HepG2 (cell line): ENCODE measurements around the gene CHN1. TPM values are rescaled to one million over a fixed set of nuclear protein-coding genes. Genes with fewer than 3 reads are reported as not detected.
A peak's percentile ranks its signal among the peaks of the same experiment; 100 is the strongest.

Source experiments
- ASH2L ChIP-seq: fragments of 300-600, 200-600 bp; sonication (generic); IDR thresholded peaks from 2 replicates; pipeline ENCODE4 v1.7.0; 2017; ENCODE audit warnings: low read depth, mild to moderate bottlenecking, moderate library complexity, mixed read lengths, low read length; ENCODE audit not compliant: insufficient read length
- BRD4 ChIP-seq: sonication (generic); formaldehyde crosslinking; IDR thresholded peaks from 2 replicates; pipeline ENCODE4 v1.4.0; 2020; ENCODE audit warnings: missing genetic modification reagents
- CREBL2 ChIP-seq: sonication (generic); formaldehyde crosslinking; IDR thresholded peaks from 2 replicates; pipeline ENCODE4 v1.8.1; 2023; ENCODE audit warnings: missing genetic modification reagents, mild to moderate bottlenecking, borderline replicate concordance
- DRAP1 ChIP-seq: IDR thresholded peaks from 2 replicates; pipeline ENCODE4 v1.6.1; 2016; ENCODE audit warnings: missing genetic modification reagents, missing compliant biosample characterization
- EP300 ChIP-seq, 3 experiments: sonication (generic) in 1 of 3; formaldehyde crosslinking in 1 of 3; IDR thresholded peaks; 2 replicates each; pipeline versions ENCODE4 v1.5.1 to v1.6.1; 2011 to 2020; ENCODE audit warnings: low read depth in 2 of 3, low read length in 2 of 3, borderline replicate concordance in 1 of 3, improper control_type of control experiment in 1 of 3, mild to moderate bottlenecking in 1 of 3, missing genetic modification reagents in 1 of 3, moderate library complexity in 1 of 3
- FOXA1 ChIP-seq, 2 experiments: fragments of 450-650 bp in 1 of 2; sonication (generic) in 1 of 2; formaldehyde crosslinking in 1 of 2; IDR thresholded peaks; 2 replicates each; pipeline versions ENCODE4 v1.4.0 to v1.6.1; 2016 to 2020; ENCODE audit warnings: missing genetic modification reagents in 1 of 2
- GATAD1 ChIP-seq: IDR thresholded peaks from 2 replicates; pipeline ENCODE4 v1.6.1; 2016; ENCODE audit warnings: missing genetic modification reagents, missing compliant biosample characterization
- HINFP ChIP-seq: sonication (generic); formaldehyde crosslinking; IDR thresholded peaks from 2 replicates; pipeline ENCODE4 v1.4.0; 2020; ENCODE audit warnings: low read depth, mild to moderate bottlenecking, missing genetic modification reagents
- KDM5B ChIP-seq: sonication (generic); formaldehyde crosslinking; IDR thresholded peaks from 2 replicates; pipeline ENCODE4 v1.4.0; 2020; ENCODE audit warnings: missing genetic modification reagents, mild to moderate bottlenecking, borderline replicate concordance
- RAD21 ChIP-seq: fragments of 450-650 bp; formaldehyde crosslinking; IDR thresholded peaks from 2 replicates; pipeline ENCODE4 v1.5.0; 2020; ENCODE audit warnings: mild to moderate bottlenecking
- RCOR2 ChIP-seq: IDR thresholded peaks from 2 replicates; pipeline ENCODE4 v1.6.1; 2016; ENCODE audit warnings: missing biosample characterization, missing genetic modification reagents
- THAP11 ChIP-seq: IDR thresholded peaks from 2 replicates; pipeline ENCODE4 v1.6.1; 2016; ENCODE audit warnings: missing biosample characterization, missing genetic modification reagents
- TOE1 ChIP-seq: sonication (generic); formaldehyde crosslinking; IDR thresholded peaks from 2 replicates; pipeline ENCODE4 v1.4.0; 2020; ENCODE audit warnings: mild to moderate bottlenecking, missing genetic modification reagents
- USF2 ChIP-seq, 2 experiments: sonication (generic) in 1 of 2; formaldehyde crosslinking in 1 of 2; IDR thresholded peaks; 2 replicates each; pipeline versions ENCODE4 v1.5.1 to v1.6.1; 2011 to 2020; ENCODE audit warnings: borderline replicate concordance in 1 of 2, low read depth in 1 of 2, low read length in 1 of 2, mild to moderate bottlenecking in 1 of 2, missing genetic modification reagents in 1 of 2, moderate library complexity in 1 of 2
- ZBTB25 ChIP-seq: IDR thresholded peaks from 2 replicates; pipeline ENCODE4 v1.6.1; 2018; ENCODE audit warnings: missing genetic modification reagents
- ZNF720 ChIP-seq: sonication (generic); formaldehyde crosslinking; IDR thresholded peaks from 2 replicates; pipeline ENCODE4 v1.4.0; 2020; ENCODE audit warnings: missing genetic modification reagents
- ZSCAN5A ChIP-seq: sonication (generic); formaldehyde crosslinking; IDR thresholded peaks from 2 replicates; pipeline ENCODE4 v1.8.0; 2022; ENCODE audit warnings: mild to moderate bottlenecking, missing genetic modification reagents, borderline replicate concordance
- polyA plus RNA-seq, 8 experiments: library from polyadenylated mRNA; depleted of rRNA in 3 of 8; stranded (reverse) in 7 of 8; unstranded in 1 of 8; fragments of >200 nt; fragmentation: Illumina TruSeq in 4 of 8; extraction: Trizol in 4 of 8; gene quantifications; 2 replicates each; pipeline versions ENCODE4 v1.2.1 to v1.2.3, GENCODE V29; 2011 to 2016; ENCODE audit warnings: low read depth in 4 of 8, missing spikeins in 1 of 8, mixed read lengths in 1 of 8; ENCODE audit not compliant: insufficient read depth in 1 of 8
- total RNA-seq, 5 experiments: library from RNA; depleted of rRNA; stranded (reverse); fragments of >200 nt; fragmentation: Illumina TruSeq; extraction: Trizol; gene quantifications; 2 replicates each; pipeline ENCODE4 v1.2.3, GENCODE V29; 2016; ENCODE audit warnings: low read depth in 1 of 5

Gene CHN1
- total and polyA plus RNA-seq, 2 of the 13 experiments (the other 11 are each of a cell fraction or from before 2014, with no cell fraction given), result 2.8 to 3.5 TPM

- TF ChIP-seq ZBTB25 (CRISPR knock-in tag) (no peak), GATAD1 (CRISPR knock-in tag) (peak; percentile 18; the same call in 1 of the 2 replicates), ASH2L (peak; percentile 20), TOE1 (no peak), DRAP1 (peak; percentile 18), USF2 (IDR thresholded peaks at IDR 0.05; ENCODE audit: low read depth, low read length) (peak; percentile 6; the same call in 1 of the 2 replicates), USF2 (CRISPR knock-in tag; IDR thresholded peaks at IDR 0.05; ENCODE audit: borderline replicate concordance) (no peak), CREBL2 (CRISPR knock-in tag) (no peak), FOXA1 (IDR thresholded peaks at IDR 0.05) (no peak), FOXA1 (CRISPR knock-in tag; IDR thresholded peaks at IDR 0.05) (peak; percentile 50; the same call in 1 of the 2 replicates), ZNF720 (CRISPR knock-in tag) (no peak), RAD21 (CRISPR knock-in tag) (peak; percentile 79; the same call in 1 of the 2 replicates), HINFP (peak; percentile 60; the same call in 1 of the 2 replicates), ZSCAN5A (CRISPR knock-in tag) (no peak), BRD4 (peak; percentile 36; the same call in 1 of the 2 replicates), EP300 (IDR thresholded peaks at IDR 0.05; ENCODE audit: low read depth in 2 of 2, low read length in 2 of 2) (peak in 1 of 2 experiments; percentile 29; a peak in 1 of 4 replicates), EP300 (CRISPR knock-in tag; IDR thresholded peaks at IDR 0.05; ENCODE audit: borderline replicate concordance) (no peak), THAP11 (CRISPR knock-in tag) (peak; percentile 47; the same call in 1 of the 2 replicates), KDM5B (peak; percentile 58; the same call in 1 of the 2 replicates), RCOR2 (CRISPR knock-in tag) (no peak)
Observed at GRCh38 chr2:175030380-175031271, 25.4 kb upstream of the CHN1 start (continued).
